Stomach (tissue), 9 donors: ENCODE data around the gene MAGI2. TPM values are rescaled to one million over a fixed set of nuclear protein-coding genes. Genes with fewer than 3 reads are reported as not detected.

ENCODE experiments used
- DNase-seq, 2 donors: peaks; one replicate each; pipeline versions ENCODE4 v3.0.0 to v3.0.0-alpha.2; 2013 to 2019
- H3K27ac ChIP-seq, 5 donors: fragments of 200-600 bp in 4 of 5; sonication (generic) in 4 of 5; one replicate each; pipeline ENCODE4 v1.5.1; 2013 to 2019; ENCODE audit warnings: mild to moderate bottlenecking in 1 of 5, moderate library complexity in 1 of 5
- H3K27me3 ChIP-seq, 3 donors: fragments of 200-600 bp; sonication (generic); one replicate each; pipeline ENCODE4 v1.5.1; 2017 to 2019; ENCODE audit warnings: mixed run types in 1 of 3
- H3K36me3 ChIP-seq, 4 donors: fragments of 200-600 bp; sonication (generic); 1 replicate in 3 of 4; 2 replicates in 1 of 4; pipeline ENCODE4 v1.5.1; 2016 to 2019
- H3K4me1 ChIP-seq, 4 donors: fragments of 200-600 bp; sonication (generic); one replicate each; pipeline ENCODE4 v1.5.1; 2016 to 2019
- H3K4me3 ChIP-seq, 4 donors: fragments of 200-600 bp; sonication (generic) in 3 of 4; one replicate each; pipeline ENCODE4 v1.5.1; 2016 to 2019; ENCODE audit warnings: mild to moderate bottlenecking in 1 of 4
- H3K9me3 ChIP-seq, 4 donors: fragments of 200-600 bp; sonication (generic); one replicate each; pipeline ENCODE4 v1.5.1; 2016 to 2019
- CTCF ChIP-seq, 7 experiments: fragments of 450-650 bp in 4 of 7; fragments of 200-600 bp in 3 of 7; sonication (generic) in 3 of 7; IDR thresholded peaks; one replicate each; pipeline ENCODE4 v1.5.1; 2016 to 2019; ENCODE audit warnings: antibody characterized with exemption in 7 of 7, control low read depth in 2 of 7, mild to moderate bottlenecking in 1 of 7
- EP300 ChIP-seq: sonication (generic); formaldehyde crosslinking; IDR thresholded peaks from one replicate; pipeline ENCODE4 v1.6.1; 2017; ENCODE audit warnings: antibody characterized with exemption
- POLR2A ChIP-seq, 4 donors: fragments of 450-650 bp; IDR thresholded peaks; one replicate each; pipeline ENCODE4 v1.6.1; 2016; ENCODE audit warnings: antibody characterized with exemption in 4 of 4, control low read depth in 2 of 4, mild to moderate bottlenecking in 1 of 4, moderate library complexity in 1 of 4
- POLR2AphosphoS5 ChIP-seq, 3 donors: sonication (generic); formaldehyde crosslinking; IDR thresholded peaks; one replicate each; pipeline ENCODE4 v1.6.1; 2016; ENCODE audit warnings: antibody characterized with exemption in 3 of 3
- WGBS, 5 donors: extraction: QIAGEN DNeasy Blood & Tissue Kit in 3 of 5; methylation state at CpG; one replicate each; pipeline versions ENCODE4 v1.1.5 to v1.1.7; 2013 to 2018; 5-methylcytosine and 5-hydroxymethylcytosine counted together
- intact Hi-C: fragments of 100-400 bp; cut with DNase I; formaldehyde crosslinking; loops from one replicate; pipeline ENCODE4 v1.15.1; 2023; ENCODE audit warnings: low total_unique reads
- polyA plus RNA-seq, 3 donors: library from polyadenylated mRNA; stranded (reverse); fragments of 200-250 nt; gene quantifications; one replicate each; pipeline ENCODE4 v1.2.3, GENCODE V29; 2013
- total RNA-seq, 5 donors: library from RNA; depleted of rRNA; stranded (reverse); fragments of >200 nt; gene quantifications; one replicate each; pipeline versions ENCODE4 v1.1.0 to v1.2.3, GENCODE V29; 2014 to 2016
- donor health status: healthy with polysubstance abuse.
- donor health status: Bipolar disorder and iron deficiency.
- donor health status: healthy.

MAGI2 gene
- total and polyA plus RNA-seq, 8 donors: 0.92 to 53.9 (median 5.8) TPM

DNA sequence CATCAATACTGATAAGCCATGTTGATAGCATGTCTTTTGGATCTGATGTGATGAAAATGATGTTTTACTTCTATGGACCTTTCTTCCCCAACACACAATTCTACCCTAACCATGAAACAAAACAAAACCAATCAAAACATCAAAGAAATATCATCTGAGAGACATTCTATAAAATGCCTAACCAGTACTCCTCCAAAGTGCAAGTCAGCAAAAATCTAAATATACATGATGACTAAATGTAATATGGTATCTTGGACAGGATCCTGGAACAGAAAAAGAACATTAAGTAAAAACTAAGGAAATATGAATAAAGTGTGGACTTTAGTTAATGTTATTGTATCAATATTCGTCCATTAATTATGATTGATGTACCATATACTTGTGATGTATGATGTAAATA is 625.1 kb downstream of the MAGI2 start:
- H3K4me1 ChIP-seq: no peaks in the 10 kb centered on the region
- H3K27me3 ChIP-seq: no peaks in the 10 kb centered on the region
- WGBS, 5 donors: 68 to 77% (median 73%) methylated on average over 1 of the region's 1 CpG
- peaks cover 0 to 9% (median 3%) of the 10 kb centered on the region in 4 donors for H3K9me3 ChIP-seq
- no peaks in the 10 kb centered on the region for H3K36me3 ChIP-seq
- TF ChIP-seq POLR2AphosphoS5 (IDR thresholded peaks at IDR 0.05) (no peak), CTCF (IDR thresholded peaks at IDR 0.05) (no peak), POLR2A (IDR thresholded peaks at IDR 0.05) (no peak), EP300 (no peak)
- no peak overlapping the region for H3K4me3 ChIP-seq
- intact Hi-C loops: no loop called here
- no peak for DNase-seq
- H3K27ac ChIP-seq: no peak overlapping the region

- Histone ChIP-seq H3K4me1 (no peaks in the 10 kb centered on the region), H3K4me3 (no peak overlapping the region), H3K27me3 (no peaks in the 10 kb centered on the region), H3K27ac (no peak overlapping the region), H3K9me3 (peaks cover 0 to 5% (median 0%) of the 10 kb centered on the region in 4 donors), H3K36me3 (no peaks in the 10 kb centered on the region)
- 75 to 84% (median 80%) methylated on average over 4 of the region's 4 CpGs for WGBS, 5 donors
- TF ChIP-seq POLR2A (IDR thresholded peaks at IDR 0.05) (no peak), POLR2AphosphoS5 (IDR thresholded peaks at IDR 0.05) (no peak), CTCF (IDR thresholded peaks at IDR 0.05) (no peak), EP300 (no peak)
- intact Hi-C loops: no loop called here
- no peak for DNase-seq
Observed at GRCh38 chr7:78803501-78804127, 649.9 kb downstream of the MAGI2 start.

- 33 to 45% (median 39%) methylated on average over 2 of the region's 2 CpGs for WGBS, 5 donors
- H3K4me1 ChIP-seq: no peaks in the 10 kb centered on the region
- no peaks in the 10 kb centered on the region for H3K27me3 ChIP-seq
- no peak for TF ChIP-seq POLR2AphosphoS5 (IDR thresholded peaks at IDR 0.05)
- TF ChIP-seq POLR2A (IDR thresholded peaks at IDR 0.05): no peak
- no peak for TF ChIP-seq CTCF (IDR thresholded peaks at IDR 0.05)
- no peak for TF ChIP-seq EP300
- peaks cover 0 to 13% (median 6%) of the 10 kb centered on the region in 4 donors for H3K9me3 ChIP-seq
- no peak overlapping the region for H3K4me3 ChIP-seq
- intact Hi-C loops: no loop called here
- no peak overlapping the region for H3K27ac ChIP-seq
- no peaks in the 10 kb centered on the region for H3K36me3 ChIP-seq
- DNase-seq: no peak
Observed at GRCh38 chr7:78794101-78794500, 659.4 kb downstream of the MAGI2 start.

DNA sequence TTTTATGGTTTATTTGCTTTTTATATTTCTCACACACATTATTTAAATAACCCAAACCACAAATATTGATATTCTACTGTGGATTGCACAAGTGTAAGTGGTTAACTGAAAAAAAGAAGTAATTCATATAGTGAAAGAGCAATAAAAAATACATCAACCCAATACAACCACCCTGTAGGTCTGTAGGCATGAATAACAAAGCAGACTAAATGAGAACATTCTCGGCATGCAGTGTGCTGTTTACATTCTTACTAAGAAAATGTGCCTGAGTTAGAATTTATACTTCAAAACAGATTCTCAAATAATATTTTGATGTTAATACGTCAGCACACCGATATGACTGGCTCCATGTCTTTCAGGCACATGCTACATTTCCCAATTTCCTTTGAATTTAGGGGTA is 660.8 kb downstream of the MAGI2 start:
- H3K36me3 ChIP-seq: no peaks in the 10 kb centered on the region
- TF ChIP-seq POLR2AphosphoS5 (IDR thresholded peaks at IDR 0.05): no peak
- no peak for TF ChIP-seq POLR2A (IDR thresholded peaks at IDR 0.05)
- no peak for TF ChIP-seq CTCF (IDR thresholded peaks at IDR 0.05)
- no peak for TF ChIP-seq EP300
- WGBS, 5 donors: 66 to 80% (median 73%) methylated on average over 3 of the region's 3 CpGs
- no peak overlapping the region for H3K4me3 ChIP-seq
- H3K9me3 ChIP-seq: peaks cover 0 to 13% (median 6%) of the 10 kb centered on the region in 4 donors
- H3K27ac ChIP-seq: no peak overlapping the region
- no peaks in the 10 kb centered on the region for H3K27me3 ChIP-seq
- intact Hi-C loops: no loop called here
- no peaks in the 10 kb centered on the region for H3K4me1 ChIP-seq
- DNase-seq: no peak
